ENCODE results near the gene CCDC93.

The CCDC93 gene

DNA sequence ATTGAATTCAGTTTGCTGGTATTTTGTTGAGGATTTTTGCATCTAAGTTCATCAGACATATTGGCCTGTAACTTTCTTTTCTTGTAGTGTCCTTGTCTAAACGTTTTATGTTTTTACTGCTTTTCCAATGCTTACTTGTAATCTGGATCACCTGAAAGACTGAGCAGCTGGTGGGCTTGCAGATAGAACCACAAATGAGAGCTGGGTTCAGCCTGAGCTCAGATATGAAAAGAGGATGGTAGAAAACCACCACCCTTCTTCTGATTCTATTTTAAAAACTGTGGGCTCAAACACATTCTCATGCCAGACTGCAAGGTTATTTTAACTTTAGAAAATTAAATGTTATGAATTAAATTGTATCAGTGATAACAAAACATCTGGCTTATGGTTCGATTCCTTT lies 128.6 kb downstream of the CCDC93 start:
- no peak for DNase-seq

DNA sequence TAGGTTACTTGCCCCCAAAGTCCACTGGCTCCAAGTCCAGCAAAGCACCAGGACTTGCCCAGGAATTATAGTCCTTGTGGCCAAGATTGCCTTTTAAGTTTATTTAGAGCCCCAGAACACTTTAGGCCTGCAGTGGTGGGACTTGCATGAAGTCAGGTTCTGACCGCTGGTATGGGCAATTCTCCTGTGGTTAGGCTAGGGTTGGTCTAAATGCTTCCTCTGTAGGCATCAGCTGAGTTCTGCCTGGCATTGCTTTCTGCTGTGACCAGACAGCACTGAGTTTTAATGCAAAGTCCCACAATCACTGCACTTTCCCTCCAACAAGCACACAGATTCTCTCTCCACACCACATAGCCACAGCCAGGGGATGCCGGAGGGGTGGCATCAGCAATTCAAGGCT lies 134.9 kb downstream of the CCDC93 start:
- no peak for DNase-seq

DNA sequence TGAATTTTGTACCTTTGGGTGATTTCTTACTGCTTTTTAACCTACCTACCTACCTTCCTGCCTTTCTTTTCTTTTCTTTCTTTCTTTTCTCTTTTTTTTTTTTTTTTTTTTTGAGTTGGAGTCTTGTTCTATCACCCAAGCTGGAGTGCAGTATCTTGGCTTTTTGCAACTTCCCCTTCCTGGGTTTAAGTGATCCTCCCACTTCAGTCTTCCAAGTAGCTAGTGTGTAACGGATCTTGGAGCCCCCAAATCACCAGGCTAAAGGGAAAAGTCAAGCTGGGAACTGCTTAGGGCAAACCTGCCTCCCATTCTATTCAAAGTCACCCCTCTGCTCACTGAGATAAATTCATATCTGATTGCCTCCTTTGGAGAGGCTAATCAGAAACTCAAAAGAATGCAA lies 138.1 kb downstream of the CCDC93 start:
- no peak for DNase-seq

Measured in stimulated activated CD4-positive, alpha-beta T cell treated with anti-CD3 and anti-CD28 coated beads, Interleukin-2, amount 100 ng/mL, for 24 hours (primary cell).